PFSK-1 (cell line): Measurements from ENCODE around the gene ASXL2.

Experiments
- FOXP2 ChIP-seq: optimal IDR thresholded peaks from 2 replicates; pipeline ENCODE3; 2011; ENCODE audit warnings: borderline replicate concordance, control low read depth, inconsistent platforms; ENCODE audit not compliant: insufficient read depth; ENCODE audit errors: extremely low read length, extremely low read depth
- POLR2AphosphoS5 ChIP-seq: IDR thresholded peaks from 2 replicates; pipeline ENCODE4 v1.6.1; 2012; ENCODE audit warnings: low read depth, mild to moderate bottlenecking, control low read depth, low read length, moderate library complexity
- SIN3A ChIP-seq: IDR thresholded peaks from 2 replicates; pipeline ENCODE4 v1.6.1; 2012; ENCODE audit warnings: mild to moderate bottlenecking, low read length, moderate library complexity, borderline replicate concordance; ENCODE audit not compliant: insufficient read depth
- TAF1 ChIP-seq: IDR thresholded peaks from 2 replicates; pipeline ENCODE4 v1.6.1; 2012; ENCODE audit warnings: low read length, control low read depth, borderline replicate concordance; ENCODE audit not compliant: insufficient read depth
- TF ChIP-seq, protein P1 (sequence below), 2 experiments: IDR thresholded peaks; 2 replicates each; pipeline versions ENCODE4 v1.6.1 to v1.8.0; 2011 to 2012; ENCODE audit warnings: low read depth in 2 of 2, low read length in 2 of 2, control low read depth in 1 of 2, inconsistent platforms in 1 of 2, mild to moderate bottlenecking in 1 of 2, moderate library complexity in 1 of 2; ENCODE audit not compliant: insufficient read depth in 1 of 2

The ASXL2 gene

DNA sequence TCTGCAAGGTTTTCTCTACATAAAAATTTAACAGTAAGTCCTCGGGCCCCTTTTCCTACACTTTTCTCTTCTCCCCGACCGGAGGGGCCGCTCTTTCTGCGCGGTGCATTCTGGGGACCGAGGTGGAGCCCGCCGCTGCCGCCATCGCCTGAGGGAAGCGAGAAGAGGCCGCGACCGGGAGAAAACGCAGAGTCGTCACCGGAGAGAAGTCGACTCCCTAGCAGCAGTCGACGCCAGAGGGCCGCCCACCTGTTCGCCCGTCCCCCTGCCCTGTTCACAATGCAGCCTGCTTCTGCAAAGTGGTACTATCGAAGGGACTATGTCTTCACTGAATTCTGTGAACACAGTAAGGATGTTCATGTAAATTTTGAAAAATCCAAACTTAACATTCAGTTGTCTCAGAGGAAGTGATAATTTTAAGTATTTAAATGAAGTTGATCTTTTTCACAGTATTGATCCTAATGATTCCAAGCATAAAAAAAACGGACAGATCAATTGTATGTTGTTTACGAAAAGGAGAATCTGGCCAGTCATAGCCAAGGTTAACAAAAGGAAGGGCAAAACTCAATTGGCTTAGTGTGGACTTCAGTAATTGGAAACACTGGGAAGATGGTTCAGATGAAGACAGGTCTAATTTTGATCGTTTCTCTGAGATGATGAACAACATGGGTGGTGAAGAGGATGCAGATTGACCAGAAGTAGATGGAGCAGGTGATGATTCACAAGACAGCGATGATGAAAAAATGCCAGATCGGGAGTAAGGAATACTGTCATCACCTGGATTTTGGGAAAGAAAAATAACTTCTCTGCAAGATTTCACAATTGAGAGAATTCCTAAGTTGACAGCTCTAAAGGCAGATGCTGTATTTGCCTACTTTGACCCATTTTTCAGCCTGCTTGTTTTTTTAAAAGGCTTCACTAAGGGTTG is 55.8 kb downstream of the ASXL2 start:
- TF ChIP-seq TAF1 (no peak), FOXP2 (no peak), POLR2AphosphoS5 (no peak)
- TF ChIP-seq, protein P1, sequence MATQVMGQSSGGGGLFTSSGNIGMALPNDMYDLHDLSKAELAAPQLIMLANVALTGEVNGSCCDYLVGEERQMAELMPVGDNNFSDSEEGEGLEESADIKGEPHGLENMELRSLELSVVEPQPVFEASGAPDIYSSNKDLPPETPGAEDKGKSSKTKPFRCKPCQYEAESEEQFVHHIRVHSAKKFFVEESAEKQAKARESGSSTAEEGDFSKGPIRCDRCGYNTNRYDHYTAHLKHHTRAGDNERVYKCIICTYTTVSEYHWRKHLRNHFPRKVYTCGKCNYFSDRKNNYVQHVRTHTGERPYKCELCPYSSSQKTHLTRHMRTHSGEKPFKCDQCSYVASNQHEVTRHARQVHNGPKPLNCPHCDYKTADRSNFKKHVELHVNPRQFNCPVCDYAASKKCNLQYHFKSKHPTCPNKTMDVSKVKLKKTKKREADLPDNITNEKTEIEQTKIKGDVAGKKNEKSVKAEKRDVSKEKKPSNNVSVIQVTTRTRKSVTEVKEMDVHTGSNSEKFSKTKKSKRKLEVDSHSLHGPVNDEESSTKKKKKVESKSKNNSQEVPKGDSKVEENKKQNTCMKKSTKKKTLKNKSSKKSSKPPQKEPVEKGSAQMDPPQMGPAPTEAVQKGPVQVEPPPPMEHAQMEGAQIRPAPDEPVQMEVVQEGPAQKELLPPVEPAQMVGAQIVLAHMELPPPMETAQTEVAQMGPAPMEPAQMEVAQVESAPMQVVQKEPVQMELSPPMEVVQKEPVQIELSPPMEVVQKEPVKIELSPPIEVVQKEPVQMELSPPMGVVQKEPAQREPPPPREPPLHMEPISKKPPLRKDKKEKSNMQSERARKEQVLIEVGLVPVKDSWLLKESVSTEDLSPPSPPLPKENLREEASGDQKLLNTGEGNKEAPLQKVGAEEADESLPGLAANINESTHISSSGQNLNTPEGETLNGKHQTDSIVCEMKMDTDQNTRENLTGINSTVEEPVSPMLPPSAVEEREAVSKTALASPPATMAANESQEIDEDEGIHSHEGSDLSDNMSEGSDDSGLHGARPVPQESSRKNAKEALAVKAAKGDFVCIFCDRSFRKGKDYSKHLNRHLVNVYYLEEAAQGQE (IDR thresholded peaks at IDR 0.05; ENCODE audit: insufficient read depth in 1 of 2, low read depth in 2 of 2, low read length in 2 of 2), result no peak

DNA sequence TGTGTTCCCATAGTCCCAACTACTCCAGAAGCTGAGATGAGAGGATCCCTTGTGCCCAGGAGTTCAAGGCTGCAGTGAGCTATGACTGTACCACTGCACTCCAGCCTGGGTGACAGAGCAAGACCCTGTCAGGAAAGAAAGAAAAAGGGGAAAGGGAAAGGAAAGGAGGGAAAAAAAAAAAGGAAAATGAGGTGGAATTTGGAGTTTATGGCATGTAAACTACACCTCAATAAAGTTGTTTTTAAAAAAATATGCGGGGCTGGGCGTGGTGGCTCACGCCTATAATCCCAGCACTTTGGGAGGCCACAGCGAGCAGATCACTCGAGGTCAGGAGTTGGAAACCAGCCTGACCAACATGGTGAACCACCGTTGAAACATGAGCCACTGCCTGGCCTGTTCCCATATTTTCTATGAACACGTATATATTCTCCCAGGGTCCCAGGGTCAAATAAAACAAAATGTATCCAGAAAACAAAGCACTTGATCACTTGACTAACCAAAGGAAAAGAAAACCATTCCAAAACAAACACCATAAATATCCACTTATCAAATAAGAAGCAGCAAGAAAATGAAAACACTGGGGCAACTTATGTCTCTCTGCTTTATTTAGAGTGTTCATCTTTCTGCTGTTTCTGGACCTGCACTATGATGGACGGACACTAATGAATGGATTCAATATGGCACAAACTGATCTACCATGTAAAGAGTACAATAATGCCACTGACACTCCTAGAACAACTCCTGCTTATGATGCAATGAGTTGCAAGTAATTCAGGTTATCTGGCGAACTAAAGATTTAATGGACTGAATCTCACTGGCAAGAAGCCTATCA is 56.8 kb downstream of the ASXL2 start:
- TF ChIP-seq FOXP2 (no peak), SIN3A (no peak), POLR2AphosphoS5 (no peak), TAF1 (no peak)
- TF ChIP-seq, protein P1 (IDR thresholded peaks at IDR 0.05; ENCODE audit: insufficient read depth in 1 of 2, low read depth in 2 of 2, low read length in 2 of 2), result no peak

DNA sequence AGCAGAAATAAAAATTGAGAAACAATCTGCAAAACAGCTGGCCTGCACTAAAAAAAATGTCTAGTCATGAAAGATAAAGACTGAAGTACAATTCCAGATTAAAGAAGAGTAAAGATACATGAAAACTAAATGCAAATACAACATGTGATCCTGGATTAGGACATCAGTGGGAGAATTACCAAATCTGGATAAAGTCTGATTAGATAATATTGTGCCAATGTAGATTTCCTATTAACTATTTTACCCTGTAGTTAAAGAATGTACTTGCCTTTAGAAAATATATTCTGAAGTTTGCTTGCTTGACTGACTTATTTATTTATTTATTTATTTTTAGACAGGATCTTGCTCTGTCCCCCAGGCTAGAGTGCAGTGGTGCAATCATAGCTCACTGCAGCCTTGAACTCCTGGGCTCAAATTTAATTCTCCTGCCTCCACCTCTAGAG is 58.7 kb downstream of the ASXL2 start:
- TF ChIP-seq, protein P1 (IDR thresholded peaks at IDR 0.05; ENCODE audit: insufficient read depth in 1 of 2, low read depth in 2 of 2, low read length in 2 of 2), result no peak
- TF ChIP-seq TAF1 (no peak), SIN3A (no peak), POLR2AphosphoS5 (no peak), FOXP2 (no peak)

- TF ChIP-seq SIN3A, result no peak
- TF ChIP-seq FOXP2, result no peak
- TF ChIP-seq, protein P1 (IDR thresholded peaks at IDR 0.05; ENCODE audit: insufficient read depth in 1 of 2, low read depth in 2 of 2, low read length in 2 of 2), result no peak
- no peak for TF ChIP-seq TAF1
- TF ChIP-seq POLR2AphosphoS5, result no peak
Measured at GRCh38 chr2:25817630-25818029, 60.7 kb downstream of the ASXL2 start.
